GM12873 (cell line): ENCODE measurements around the gene CACNA1H.

Source experiments
- TF ChIP-seq, protein P1 (sequence below): IDR thresholded peaks from 2 replicates; pipeline ENCODE4 v1.5.1; 2012; ENCODE audit warnings: low read depth, mild to moderate bottlenecking, moderate library complexity, low read length, control low read depth; ENCODE audit not compliant: insufficient read depth; ENCODE audit errors: missing control alignments

Gene CACNA1H

DNA sequence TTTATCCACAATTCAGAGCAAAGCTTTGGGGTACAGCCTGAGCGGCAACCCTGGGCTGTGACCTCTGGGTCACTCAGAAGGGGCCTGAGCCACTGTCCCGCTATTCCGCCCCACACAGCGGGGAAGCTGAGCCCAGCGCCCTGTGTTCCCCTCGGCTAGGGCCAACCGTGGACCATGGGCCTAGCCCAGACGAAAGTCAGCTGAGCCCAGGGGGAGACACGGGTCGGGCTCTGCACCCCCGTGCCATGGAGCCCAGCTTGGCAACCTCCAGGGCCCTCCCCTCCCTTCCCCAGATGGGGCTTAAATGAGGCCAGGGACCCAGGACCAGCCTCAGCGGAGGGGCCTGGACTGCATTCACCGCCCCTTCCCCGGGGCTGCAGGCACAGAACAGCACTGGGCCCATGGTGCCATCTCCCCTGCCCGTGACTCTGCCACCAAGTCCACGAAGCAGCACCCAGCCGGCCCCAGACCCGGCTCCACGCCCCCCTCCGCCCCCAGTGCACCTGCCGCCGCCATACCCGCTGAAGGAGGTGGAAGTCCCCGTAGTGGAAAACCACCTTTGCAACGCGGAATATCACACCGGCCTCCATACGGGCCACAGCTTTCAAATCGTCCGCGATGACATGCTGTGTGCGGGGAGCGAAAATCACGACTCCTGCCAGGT lies 104.8 kb downstream of the CACNA1H start:
- TF ChIP-seq, protein P1, sequence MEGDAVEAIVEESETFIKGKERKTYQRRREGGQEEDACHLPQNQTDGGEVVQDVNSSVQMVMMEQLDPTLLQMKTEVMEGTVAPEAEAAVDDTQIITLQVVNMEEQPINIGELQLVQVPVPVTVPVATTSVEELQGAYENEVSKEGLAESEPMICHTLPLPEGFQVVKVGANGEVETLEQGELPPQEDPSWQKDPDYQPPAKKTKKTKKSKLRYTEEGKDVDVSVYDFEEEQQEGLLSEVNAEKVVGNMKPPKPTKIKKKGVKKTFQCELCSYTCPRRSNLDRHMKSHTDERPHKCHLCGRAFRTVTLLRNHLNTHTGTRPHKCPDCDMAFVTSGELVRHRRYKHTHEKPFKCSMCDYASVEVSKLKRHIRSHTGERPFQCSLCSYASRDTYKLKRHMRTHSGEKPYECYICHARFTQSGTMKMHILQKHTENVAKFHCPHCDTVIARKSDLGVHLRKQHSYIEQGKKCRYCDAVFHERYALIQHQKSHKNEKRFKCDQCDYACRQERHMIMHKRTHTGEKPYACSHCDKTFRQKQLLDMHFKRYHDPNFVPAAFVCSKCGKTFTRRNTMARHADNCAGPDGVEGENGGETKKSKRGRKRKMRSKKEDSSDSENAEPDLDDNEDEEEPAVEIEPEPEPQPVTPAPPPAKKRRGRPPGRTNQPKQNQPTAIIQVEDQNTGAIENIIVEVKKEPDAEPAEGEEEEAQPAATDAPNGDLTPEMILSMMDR, result no peak

- TF ChIP-seq, protein P1, result no peak
These were observed 105.3 kb downstream of the CACNA1H start for GRCh38 chr16:1258225-1258600.

DNA sequence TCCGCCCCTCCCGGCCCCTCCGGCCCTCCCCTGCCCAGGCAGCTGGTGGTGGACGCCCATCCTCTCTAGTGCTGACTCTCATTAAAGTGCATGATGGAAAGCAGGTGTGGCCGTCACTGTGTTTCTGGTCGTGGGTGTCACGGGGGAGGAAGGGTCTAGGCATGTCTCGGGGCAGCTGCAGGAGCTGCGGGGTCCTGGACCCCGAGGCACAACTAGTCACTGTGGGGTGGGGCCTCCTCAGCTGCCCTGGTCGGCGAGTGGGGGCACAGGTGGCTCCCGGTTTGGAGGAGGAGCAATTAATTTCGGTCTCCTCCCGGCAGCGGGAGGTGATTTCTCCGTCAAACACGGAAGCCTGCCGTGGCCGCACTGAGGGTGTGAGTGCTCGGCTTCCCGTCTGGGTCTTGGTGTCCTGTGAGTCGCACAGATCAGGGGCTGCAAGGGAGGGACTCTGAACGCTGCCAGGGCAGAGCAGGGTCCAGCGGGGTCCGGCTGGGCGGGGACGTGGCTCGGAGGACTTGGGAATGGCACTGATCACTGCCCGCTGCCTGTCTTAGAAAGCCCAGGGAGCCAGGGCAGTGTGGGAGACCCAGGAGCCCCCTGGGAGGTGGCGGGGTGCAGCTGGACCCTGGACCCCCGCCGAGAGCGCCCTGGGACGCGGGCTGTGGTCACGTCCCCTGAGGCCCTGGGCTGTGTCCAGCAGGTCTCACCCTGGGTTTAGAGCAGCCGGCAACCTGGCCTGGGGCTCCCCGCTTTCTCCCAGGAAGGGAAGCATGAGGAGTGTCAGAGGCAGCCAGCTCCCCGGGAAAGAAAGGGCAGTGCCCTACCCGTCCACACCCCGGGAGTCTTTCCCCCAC lies 106.2 kb downstream of the CACNA1H start:
- TF ChIP-seq, protein P1, result no peak

- TF ChIP-seq, protein P1, result no peak
These were observed 106.8 kb downstream of the CACNA1H start for GRCh38 chr16:1259760-1260068.

DNA sequence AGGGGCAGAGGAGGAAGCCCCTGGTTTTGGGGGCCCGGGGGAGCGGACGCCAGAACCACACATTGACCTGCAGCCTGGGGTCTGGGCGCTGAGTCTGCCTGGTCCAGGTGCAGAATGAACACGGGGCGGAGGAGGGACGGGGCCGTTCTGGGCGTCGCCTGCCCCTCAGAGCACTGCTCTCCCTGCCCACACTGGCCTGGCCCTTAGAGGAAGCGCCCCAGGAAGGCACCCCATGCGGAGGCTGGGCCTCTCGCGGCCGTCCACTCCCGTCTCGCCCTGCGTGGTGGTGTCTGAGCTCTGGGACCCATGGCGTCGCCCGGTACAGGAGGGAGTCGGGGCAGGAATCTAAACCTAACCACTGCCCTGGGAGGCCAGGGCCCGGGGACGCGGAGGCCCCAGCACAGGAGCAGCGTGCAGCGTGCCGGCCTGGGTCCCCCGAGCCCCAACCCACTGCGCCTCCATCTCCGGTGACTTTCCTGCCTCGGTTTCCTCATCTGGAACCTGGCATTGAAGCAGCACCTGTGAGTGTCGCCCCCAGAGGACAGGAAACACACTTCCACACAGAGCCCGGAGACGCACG lies 107.3 kb downstream of the CACNA1H start:
- TF ChIP-seq, protein P1, result no peak

GRCh38 chr16:1261131-1261892 lies 108.4 kb downstream of the CACNA1H start:
- TF ChIP-seq, protein P1, result no peak

DNA sequence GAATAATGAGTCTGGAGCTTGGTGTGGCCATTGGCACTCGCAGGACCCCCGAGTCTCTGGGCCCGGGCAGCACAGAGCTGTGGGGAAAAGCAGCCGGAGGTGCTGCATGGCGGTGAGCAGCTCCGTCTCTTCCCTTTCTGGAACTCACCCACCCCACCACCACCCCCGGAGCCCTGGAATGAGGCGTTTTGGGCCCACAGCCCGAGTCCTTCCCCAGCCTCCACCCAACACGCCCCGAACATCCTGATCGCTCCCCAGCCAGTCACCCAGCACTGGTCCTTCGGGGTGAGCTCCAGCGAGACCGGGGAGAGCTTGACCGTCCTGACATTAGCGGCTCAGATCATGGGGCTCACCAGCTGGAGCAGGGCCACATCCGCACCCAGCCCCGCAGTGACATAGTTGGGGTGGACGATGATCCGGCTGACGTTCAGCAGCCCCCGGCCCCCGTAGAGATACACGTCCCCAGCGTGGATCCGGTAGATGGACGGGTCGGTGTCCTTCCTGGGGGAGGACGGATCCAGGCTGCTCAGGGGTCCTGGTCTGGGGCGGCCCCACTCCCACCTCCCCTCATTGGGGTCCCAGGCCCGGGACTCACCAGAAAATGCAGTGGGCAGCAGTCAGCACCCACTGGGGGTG lies 109.4 kb downstream of the CACNA1H start:
- TF ChIP-seq, protein P1, result no peak
